GM20000 (cell line): ENCODE data around the gene ETV2.

ENCODE experiments used
- DNase-seq: peaks from one replicate; pipeline ENCODE4 v3.0.0; 2012; ENCODE audit warnings: low spot score
- TF ChIP-seq, protein P1 (sequence below): IDR thresholded peaks from 2 replicates; pipeline ENCODE4 v1.5.1; 2012; ENCODE audit warnings: mild to moderate bottlenecking, control low read depth; ENCODE audit errors: extremely low read depth, missing control alignments

ETV2 gene

GRCh38 chr19:35655600-35655999, 14.1 kb downstream of the ETV2 start:
- no peak for DNase-seq
- TF ChIP-seq, protein P1, sequence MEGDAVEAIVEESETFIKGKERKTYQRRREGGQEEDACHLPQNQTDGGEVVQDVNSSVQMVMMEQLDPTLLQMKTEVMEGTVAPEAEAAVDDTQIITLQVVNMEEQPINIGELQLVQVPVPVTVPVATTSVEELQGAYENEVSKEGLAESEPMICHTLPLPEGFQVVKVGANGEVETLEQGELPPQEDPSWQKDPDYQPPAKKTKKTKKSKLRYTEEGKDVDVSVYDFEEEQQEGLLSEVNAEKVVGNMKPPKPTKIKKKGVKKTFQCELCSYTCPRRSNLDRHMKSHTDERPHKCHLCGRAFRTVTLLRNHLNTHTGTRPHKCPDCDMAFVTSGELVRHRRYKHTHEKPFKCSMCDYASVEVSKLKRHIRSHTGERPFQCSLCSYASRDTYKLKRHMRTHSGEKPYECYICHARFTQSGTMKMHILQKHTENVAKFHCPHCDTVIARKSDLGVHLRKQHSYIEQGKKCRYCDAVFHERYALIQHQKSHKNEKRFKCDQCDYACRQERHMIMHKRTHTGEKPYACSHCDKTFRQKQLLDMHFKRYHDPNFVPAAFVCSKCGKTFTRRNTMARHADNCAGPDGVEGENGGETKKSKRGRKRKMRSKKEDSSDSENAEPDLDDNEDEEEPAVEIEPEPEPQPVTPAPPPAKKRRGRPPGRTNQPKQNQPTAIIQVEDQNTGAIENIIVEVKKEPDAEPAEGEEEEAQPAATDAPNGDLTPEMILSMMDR, result no peak

- no peak for DNase-seq
- TF ChIP-seq, protein P1, result no peak
Observed at GRCh38 chr19:35656700-35657099, 15.2 kb downstream of the ETV2 start.

DNA sequence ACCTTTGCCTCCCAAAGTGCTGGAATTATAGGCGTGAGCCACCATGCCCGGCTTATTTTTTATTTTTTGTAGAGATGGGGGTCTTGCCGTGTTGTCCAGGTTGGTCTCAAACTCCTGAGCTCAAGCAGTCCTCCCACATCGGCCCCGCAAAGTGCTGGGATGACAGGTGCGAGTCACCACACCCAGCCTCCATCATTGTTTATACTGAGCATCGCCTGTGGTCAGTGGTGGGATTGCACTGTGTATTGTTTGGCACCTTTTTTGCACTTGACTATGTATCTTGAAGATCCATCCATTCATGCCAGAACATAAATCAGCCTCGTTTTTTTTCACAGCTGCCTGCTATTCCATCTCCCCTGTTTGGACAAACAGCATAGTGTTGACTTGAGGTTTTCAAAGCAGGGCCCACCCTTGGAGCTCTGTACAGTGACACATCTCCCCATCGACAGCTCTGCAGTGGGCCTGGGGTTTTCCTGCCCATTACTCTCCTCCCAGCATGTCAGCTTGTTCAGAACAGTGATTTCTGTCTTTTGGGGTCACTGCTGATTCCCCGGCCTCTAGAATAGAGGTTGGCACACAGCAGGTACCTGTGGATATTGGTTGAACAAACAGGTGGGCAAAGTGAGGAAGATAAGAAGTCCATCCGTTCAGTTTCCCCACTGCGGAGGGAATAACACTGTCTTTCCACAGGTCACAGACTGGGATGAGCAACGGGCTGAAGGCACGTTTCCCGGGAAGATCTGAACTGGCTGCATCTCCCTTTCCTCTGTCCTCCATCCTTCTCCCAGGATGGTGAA, 16.6 kb downstream of the ETV2 start:
- DNase-seq, result no peak
- TF ChIP-seq, protein P1, result no peak

DNA sequence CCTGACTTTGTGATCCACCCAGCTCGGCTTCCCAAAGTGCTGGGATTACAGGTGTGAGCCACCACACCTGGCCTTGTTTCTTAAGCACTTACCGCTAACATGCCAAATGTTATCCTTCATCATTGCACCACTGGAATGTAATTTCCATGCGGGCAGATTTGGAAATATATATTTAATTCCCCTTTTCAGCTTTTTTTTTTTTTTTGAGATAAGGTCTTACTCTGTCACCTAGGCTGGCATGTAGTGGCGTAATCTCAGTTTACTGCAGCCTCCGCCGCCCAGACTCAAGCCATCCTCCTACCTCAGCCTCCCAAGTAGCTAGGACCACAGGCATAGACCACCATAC, 20.4 kb downstream of the ETV2 start:
- TF ChIP-seq, protein P1, result no peak

GRCh38 chr19:35663981-35664380, 22.4 kb downstream of the ETV2 start:
- TF ChIP-seq, protein P1, result no peak
- DNase-seq, result no peak

More for the DNA sequence above, 20.4 kb downstream of the ETV2 start:
- DNase-seq, result no peak

DNA sequence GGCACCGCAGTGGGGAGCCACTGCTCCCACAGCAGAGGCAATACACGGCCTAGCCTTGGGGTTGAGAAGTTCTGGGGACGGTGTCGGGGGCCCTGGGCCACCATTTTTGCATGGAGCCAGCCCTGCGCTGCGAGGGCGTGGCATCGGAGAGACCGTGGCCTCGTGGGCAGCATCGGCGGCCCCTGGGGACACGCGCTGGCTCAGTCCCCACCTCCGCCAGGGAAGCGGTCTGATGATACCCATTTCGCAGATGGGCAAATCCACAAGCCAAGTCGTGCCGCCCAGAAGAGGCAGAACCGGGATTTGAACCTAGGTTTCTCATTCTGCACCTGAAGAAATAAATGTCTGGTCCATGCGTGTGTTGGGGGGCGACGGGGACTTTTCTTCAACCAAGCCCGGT, 23.6 kb downstream of the ETV2 start:
- DNase-seq, result no peak
- TF ChIP-seq, protein P1, result no peak

DNA sequence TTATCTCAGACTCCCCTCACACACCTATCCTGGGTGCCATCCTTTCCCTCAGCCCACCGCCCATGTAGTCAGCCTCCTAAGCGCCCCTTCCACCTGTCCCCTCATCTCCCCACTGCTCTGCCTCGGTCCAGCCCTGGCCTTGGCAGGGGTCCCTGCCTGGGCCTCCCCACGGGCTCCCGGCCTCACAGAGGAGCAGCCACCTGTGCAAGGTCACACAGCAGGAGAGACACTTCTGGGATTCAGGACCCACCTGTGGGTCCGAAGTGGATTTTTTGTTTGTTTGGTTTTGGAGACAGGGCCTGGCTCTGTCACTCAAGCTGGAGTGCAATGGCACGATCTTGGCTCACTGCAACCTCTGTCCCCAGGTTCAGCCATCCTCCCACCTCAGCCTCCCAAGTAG, 24.1 kb downstream of the ETV2 start:
- TF ChIP-seq, protein P1, result no peak
- DNase-seq, result no peak
